MCF 10A (cell line): ENCODE results near the gene CERS1. TPM values are rescaled to one million over a fixed set of nuclear protein-coding genes. Genes with fewer than 3 reads are reported as not detected.

Experiments used
- BruUV-seq: library from RNA; stranded (reverse); fragments of 400-500 nt; replicated peaks from 2 replicates; lab custom pipeline; 2021; lab: Mats Ljungman, UMichigan
- CTCF ChIA-PET: fragments of 300-600 bp; sonication (Branson Sonifier 250); formaldehyde crosslinking; extraction: SDS; loops from one replicate; lab custom pipeline; 2021; ENCODE audit warnings: antibody characterized with exemption, inconsistent platforms; lab: Yijun Ruan, JAX
- POLR2A ChIA-PET: fragments of 300-600, 350-650 bp; sonication (Branson Sonifier 250); formaldehyde crosslinking; extraction: SDS; loops from one replicate; lab custom pipeline; 2020; ENCODE audit warnings: antibody characterized with exemption, inconsistent platforms; lab: Yijun Ruan, JAX
- DNase-seq: peaks from one replicate; pipeline ENCODE4 v3.0.0-alpha.2; 2018; ENCODE audit not compliant: unreplicated experiment
- H3K27ac Mint-ChIP-seq: one replicate; pipeline ENCODE4 v1.8.0; 2022; ENCODE audit warnings: mild to moderate bottlenecking, low read depth, mixed read lengths; ENCODE audit not compliant: unreplicated experiment
- H3K27me3 Mint-ChIP-seq: one replicate; pipeline ENCODE4 v1.8.0; 2022; ENCODE audit warnings: mixed read lengths; ENCODE audit not compliant: insufficient read depth, unreplicated experiment
- H3K36me3 Mint-ChIP-seq: one replicate; pipeline ENCODE4 v1.8.0; 2022; ENCODE audit warnings: mild to moderate bottlenecking, moderate library complexity, mixed read lengths; ENCODE audit not compliant: insufficient read depth, unreplicated experiment
- H3K4me1 Mint-ChIP-seq: one replicate; pipeline ENCODE4 v1.8.0; 2022; ENCODE audit warnings: mixed read lengths; ENCODE audit not compliant: insufficient read depth, unreplicated experiment
- H3K4me3 Mint-ChIP-seq: one replicate; pipeline ENCODE4 v1.8.0; 2022; ENCODE audit warnings: mild to moderate bottlenecking, moderate library complexity, mixed read lengths; ENCODE audit not compliant: unreplicated experiment
- H3K9me3 Mint-ChIP-seq: one replicate; pipeline ENCODE4 v1.8.0; 2022; ENCODE audit warnings: mixed read lengths; ENCODE audit not compliant: unreplicated experiment
- CTCF ChIP-seq: fragments of 200-600 bp; IDR thresholded peaks from one replicate; pipeline ENCODE4 v1.8.0; 2022; ENCODE audit warnings: antibody characterized with exemption, mild to moderate bottlenecking; ENCODE audit not compliant: unreplicated experiment
- intact Hi-C: fragments of 100-400 bp; cut with micrococcal nuclease; formaldehyde crosslinking; loops from 2 replicates; pipeline ENCODE4 v1.14.1; 2022
- total RNA-seq: library from RNA; stranded (reverse); gene quantifications from 2 replicates; pipeline ENCODE4 v1.2.3, GENCODE V29; 2022

CERS1 gene
- total RNA-seq, 1 experiment from 2014 or later, result not detected

DNA sequence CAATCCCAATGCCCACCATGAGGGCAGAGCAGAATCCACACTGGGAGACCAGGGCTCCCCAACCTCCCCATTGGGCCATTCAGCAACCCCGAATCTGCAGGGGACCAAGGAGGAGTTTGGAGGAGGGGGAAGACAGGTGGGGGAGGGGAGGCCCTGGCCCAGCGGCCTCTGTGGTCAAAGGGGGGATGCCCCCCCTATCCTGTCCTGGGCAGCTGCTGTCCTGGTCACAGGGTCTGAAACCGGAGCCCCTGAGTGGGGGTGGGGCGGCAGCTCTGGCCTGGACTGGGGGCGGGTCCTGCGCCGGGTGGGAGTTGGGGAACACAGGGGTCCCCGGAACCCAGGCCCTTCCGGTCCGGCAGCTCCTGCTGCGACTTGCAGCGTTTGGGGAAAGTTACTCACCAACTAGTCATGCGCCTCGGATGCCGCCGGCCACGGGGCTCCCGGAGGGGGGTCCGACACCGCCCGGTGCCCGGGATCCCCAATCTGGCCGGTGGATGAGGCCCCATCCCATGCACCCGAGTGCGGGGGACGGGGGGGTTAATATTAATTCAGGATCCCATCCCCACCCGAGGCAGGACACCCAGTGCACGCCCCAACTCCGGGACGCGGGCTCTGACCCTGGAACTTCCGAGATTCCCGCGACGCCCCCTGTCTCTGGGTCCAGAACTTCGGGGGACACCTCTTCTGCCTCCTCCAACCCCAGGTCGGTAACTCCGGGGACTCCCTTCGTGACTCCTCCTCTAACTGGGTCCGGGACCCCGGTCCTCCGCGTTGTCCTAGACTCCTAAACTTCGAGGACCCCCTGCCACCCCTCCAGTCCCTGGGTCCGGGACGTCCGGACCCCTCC, 44.2 kb upstream of the CERS1 start:
- BruUV-seq, result no TSS peak
- no peak for TF ChIP-seq CTCF
- ChIA-PET CTCF (interaction anchor here (0.7 to 2.2 kb wide), 3 partner anchors 9 to 47 kb away, joined by 3 to 17 read pairs (median 6); no protein-coding TSS in a partner anchor), POLR2A (interaction anchor here (0.6 to 3.9 kb wide), 11 partner anchors 11 to 491 kb away, joined by 3 to 37 read pairs (median 4); partner anchors contain the start of genes COPE, DDX49 and UBA52)
- Mint-ChIP-seq H3K9me3 (no peaks in the 10 kb centered on the region), H3K4me3 (peak overlapping the region; percentile 94), H3K27me3 (no peaks in the 10 kb centered on the region), H3K27ac (peak overlapping the region; percentile 93), H3K36me3 (peaks cover 25% of the 10 kb centered on the region), H3K4me1 (peaks cover 17% of the 10 kb centered on the region)
- intact Hi-C loops, result loop anchor here (1.0 kb wide), 1 partner anchor 46 kb away; no protein-coding TSS in a partner anchor
- peak; percentile 64 for DNase-seq

GRCh38 chr19:18939163-18939562, 43.2 kb upstream of the CERS1 start:
- no peak overlapping the region for H3K27ac Mint-ChIP-seq

GRCh38 chr19:18933297-18933696, 37.3 kb upstream of the CERS1 start:
- no peak overlapping the region for H3K4me3 Mint-ChIP-seq
- no peak for TF ChIP-seq CTCF
- H3K9me3 Mint-ChIP-seq, result no peaks in the 10 kb centered on the region
- CTCF ChIA-PET, result interaction anchor here (0.5 to 1.1 kb wide), 2 partner anchors 88 to 414 kb away, joined by 3 to 4 read pairs; no protein-coding TSS in a partner anchor
- intact Hi-C loops, result no loop called here
- H3K27ac Mint-ChIP-seq, result no peak overlapping the region
- H3K27me3 Mint-ChIP-seq, result no peaks in the 10 kb centered on the region
- H3K4me1 Mint-ChIP-seq, result peaks cover 5% of the 10 kb centered on the region
- no TSS peak for BruUV-seq
- POLR2A ChIA-PET, result interaction anchor here (1.4 to 1.9 kb wide), 2 partner anchors 14 to 49 kb away, joined by 3 to 6 read pairs; partner anchors contain the start of genes COPE and DDX49
- DNase-seq, result no peak
- H3K36me3 Mint-ChIP-seq, result peaks cover 57% of the 10 kb centered on the region

More at GRCh38 chr19:18939163-18939562, 43.2 kb upstream of the CERS1 start:
- POLR2A ChIA-PET, result interaction anchor here (1.4 to 3.9 kb wide), 5 partner anchors 10 to 28 kb away, joined by 6 to 37 read pairs (median 7); partner anchors contain the start of genes COPE and DDX49
- peak overlapping the region; percentile 94 for H3K4me3 Mint-ChIP-seq
- TF ChIP-seq CTCF, result no peak
- intact Hi-C loops, result no loop called here
- CTCF ChIA-PET, result interaction anchor here (0.7 to 2.2 kb wide), 3 partner anchors 20 to 48 kb away, joined by 4 to 17 read pairs (median 6); partner anchors contain the start of genes COPE and DDX49
- no peak for DNase-seq
- peaks cover 17% of the 10 kb centered on the region for H3K4me1 Mint-ChIP-seq
- no TSS peak for BruUV-seq
- no peaks in the 10 kb centered on the region for H3K27me3 Mint-ChIP-seq
- peaks cover 25% of the 10 kb centered on the region for H3K36me3 Mint-ChIP-seq
- no peaks in the 10 kb centered on the region for H3K9me3 Mint-ChIP-seq
